ENCODE measurements around the gene RBM24.

Gene RBM24

GRCh38 chr6:17281100-17281496, at the start of gene RBM24:
Gene RBM24 (plus strand): TSS chr6:17281361. CDS start chr6:17281582, 221 bp downstream.
- DNase-seq = peak in 1 of 2 experiments; percentile 11

DNA sequence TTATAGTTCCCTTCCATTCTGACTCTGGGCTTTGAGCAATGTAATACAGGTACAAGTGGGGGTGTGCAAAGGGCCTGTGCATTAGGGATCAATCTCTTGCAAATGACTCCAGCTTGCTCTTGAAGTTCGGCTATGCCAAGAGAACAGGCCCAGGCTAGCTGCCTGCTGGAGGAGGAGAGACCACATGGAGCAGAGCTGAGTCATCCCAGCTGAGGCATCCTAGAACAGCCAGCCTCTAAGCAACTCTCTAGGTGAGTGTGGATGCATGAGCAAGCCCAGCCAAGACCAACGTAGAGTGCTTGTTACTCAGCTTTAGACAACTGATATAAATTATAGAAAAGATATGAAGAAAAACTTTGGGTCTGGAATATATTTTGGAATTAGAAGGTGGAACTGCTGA, 47.6 kb upstream of the RBM24 start:
- DNase-seq = no peak

- no peak for DNase-seq
These were observed 43.9 kb upstream of the RBM24 start for GRCh38 chr6:17237246-17237645.

DNA sequence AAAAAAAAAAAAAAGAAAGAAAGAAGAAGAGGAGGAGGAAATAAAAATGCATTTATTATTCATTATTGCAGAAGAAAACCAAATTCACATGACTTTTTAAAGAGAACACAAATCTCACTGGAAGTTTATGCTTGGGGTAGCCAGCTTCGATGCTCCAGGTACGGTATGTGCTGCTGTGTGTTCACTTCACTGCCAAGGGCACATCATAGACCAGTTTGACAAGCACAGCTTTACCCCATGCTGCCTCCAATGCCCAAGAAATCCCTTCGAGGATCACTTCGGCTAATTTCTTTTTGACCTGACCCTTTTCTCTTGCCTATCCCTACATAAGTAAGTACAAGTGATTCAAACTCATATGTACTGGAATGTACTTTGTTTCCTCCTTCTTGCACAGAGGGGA, 41.9 kb upstream of the RBM24 start:
- no peak for DNase-seq

- DNase-seq = no peak
These were observed 40.2 kb upstream of the RBM24 start for GRCh38 chr6:17240803-17241500.

DNA sequence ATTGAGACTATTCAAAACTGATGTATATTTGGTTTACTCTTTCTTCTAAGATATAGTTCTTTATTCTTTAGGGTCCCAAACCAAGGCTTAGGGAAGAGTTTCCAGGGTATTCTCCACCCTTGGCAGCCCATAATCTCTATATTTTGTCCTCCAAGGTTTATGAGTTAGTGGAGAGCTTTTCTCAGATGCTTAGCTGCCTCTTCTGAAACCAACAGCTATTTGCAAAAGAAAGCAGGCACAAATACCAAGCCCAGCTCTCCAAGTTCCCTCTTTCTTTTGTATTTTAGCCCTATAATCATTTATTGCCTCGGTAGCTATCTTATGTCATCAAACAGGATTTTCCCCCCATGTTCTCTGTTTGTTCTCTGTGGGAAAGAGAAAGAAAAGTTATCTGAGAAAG, 39.1 kb upstream of the RBM24 start:
- DNase-seq = no peak

DNA sequence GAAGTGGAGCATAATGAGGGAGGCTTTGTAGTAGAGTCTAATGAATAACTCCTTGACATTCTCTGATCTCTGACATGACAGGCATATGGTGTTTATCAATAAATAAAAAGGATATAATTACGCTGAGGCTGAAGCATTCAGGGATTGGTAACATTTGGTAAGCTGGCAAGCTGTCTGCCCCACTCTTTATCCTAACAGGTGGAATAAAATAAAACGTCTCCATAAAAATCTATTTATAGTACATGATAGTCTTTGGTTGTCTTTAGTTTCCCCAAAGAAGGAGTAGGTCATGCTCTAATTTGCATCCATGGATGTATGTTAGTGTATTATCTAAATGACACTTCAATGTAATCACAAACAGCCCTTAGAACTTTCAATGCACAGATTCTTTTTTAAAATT, 30.9 kb upstream of the RBM24 start:
- no peak for DNase-seq

GRCh38 chr6:17251953-17252352, 29.2 kb upstream of the RBM24 start:
- DNase-seq = no peak

GRCh38 chr6:17258749-17259148, 22.4 kb upstream of the RBM24 start:
- no peak for DNase-seq

DNA sequence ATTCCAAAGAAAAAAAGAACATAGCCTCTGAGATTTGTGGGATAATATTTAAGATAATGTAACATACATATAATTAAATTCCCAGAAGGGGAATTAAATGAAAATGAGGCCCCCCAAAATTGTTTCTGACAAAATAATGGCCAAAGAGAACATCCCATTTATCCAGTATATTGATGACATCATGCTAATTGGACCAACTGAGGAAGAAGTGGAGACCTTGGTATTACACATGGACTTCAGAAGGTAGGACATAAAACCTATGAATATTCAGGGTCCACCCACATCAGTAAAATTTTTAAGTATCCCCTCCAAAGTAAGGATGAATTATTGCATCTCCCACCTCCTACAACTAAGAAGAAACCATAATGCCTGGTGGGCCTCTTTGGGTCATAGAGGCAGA, 15.6 kb upstream of the RBM24 start:
- no peak for DNase-seq

- no peak for DNase-seq
These were observed 13.6 kb upstream of the RBM24 start for GRCh38 chr6:17267566-17267965.

DNA sequence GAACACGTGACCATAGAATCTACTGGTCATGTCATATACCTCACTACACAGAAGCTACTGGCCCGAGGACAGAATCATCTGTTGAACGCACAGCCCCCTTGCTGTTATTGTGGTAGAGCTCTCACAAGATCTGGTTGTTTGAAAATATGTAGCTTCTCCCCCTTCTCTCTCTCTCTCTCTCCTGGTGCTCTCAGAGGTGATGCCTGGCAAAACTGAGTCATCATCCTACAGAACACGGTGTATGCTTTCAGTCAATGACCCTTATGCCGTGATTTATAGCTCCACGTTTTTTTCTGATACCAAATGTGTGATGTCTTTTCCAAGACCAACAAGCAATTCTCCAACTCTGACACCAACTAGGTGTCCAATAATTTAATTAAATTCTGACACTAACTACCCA, 13.0 kb upstream of the RBM24 start:
- no peak for DNase-seq

- no peak for DNase-seq
These were observed 11.3 kb upstream of the RBM24 start for GRCh38 chr6:17269840-17270239.

- no peak for DNase-seq
These were observed 9.5 kb upstream of the RBM24 start for GRCh38 chr6:17271628-17272027.

- DNase-seq = no peak
These were observed 4.4 kb upstream of the RBM24 start for GRCh38 chr6:17276766-17277165.

GRCh38 chr6:17277256-17277655, 3.9 kb upstream of the RBM24 start:
- DNase-seq = no peak

GRCh38 chr6:17278289-17279063, 2.7 kb upstream of the RBM24 start:
- DNase-seq = no peak

GRCh38 chr6:17280138-17280537, 1.0 kb upstream of the RBM24 start:
- no peak for DNase-seq

DNA sequence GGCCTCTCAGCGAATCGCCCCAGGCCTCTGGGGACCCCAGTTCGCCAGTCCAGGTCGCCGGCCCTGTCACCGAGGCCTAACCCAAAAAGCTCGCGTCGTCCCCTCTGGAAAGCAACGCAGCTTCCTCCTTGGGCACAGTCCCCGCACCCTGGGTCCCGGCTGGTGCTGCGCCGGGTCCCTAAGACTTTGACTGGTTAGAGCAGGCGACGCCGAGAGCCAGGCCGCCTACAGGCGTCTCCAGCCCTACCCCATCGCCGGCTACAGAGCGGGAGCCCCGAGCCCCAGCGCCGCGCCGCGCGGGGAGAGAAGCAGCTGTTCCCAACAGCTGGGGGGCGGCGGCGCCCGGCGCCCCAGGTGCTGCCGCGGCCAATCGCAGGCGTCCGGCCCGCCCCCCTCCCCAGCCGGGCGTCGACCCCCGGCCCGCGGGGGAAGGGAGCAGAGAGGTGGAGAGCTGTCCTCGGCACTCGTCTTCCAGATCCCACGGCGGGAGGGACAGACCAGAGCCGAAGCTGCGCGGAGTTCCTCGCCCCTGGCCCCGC, 540 bp upstream of the RBM24 start:
- DNase-seq = no peak

DNA sequence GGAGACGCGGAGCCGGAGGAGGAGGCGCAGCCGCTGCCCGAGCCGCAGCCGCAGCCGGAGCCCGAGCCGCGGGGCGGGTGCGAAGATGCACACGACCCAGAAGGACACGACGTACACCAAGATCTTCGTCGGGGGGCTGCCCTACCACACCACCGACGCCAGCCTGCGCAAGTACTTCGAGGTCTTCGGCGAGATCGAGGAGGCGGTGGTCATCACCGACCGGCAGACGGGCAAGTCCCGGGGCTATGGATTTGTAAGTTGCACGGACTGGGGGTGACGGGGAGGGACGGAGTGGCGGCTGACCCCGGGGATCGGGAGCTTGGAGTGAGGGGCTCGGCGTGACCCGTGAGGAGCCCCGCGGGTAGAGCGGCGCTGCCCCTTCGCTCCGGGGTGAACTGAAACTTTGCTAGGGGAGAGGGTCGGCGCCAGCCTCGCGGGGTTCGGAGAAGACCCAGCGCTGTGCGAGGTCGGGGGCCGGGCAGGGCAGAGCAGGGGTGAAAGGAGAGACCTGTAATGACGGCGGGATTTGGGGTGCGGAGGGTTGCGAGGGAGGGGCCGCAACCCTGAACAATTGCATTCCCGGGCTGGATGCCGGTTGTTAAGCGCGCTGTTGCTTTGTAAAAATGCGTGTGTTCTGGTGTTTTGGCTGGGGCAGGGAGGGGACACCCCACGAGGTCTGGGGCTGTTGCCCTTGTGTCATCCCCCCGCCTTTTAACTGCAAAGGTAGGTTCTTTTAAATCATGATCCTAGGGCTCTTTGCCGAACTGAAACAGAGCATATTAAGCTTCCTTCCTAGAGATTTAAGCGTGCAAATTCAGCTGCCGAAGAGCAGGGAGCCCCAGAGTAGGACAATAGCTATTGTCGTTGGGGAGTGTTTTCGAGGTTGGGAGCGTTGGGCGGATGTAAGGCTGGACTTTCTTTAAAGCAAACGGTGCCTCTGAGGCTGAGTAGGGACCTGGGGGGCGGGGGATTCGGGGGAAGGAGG, 628 bp downstream of the RBM24 start:
- DNase-seq = no peak

- no peak for DNase-seq
These were observed 1.9 kb downstream of the RBM24 start for GRCh38 chr6:17283074-17283473.

- DNase-seq = no peak
These were observed 8.5 kb downstream of the RBM24 start for GRCh38 chr6:17289630-17290061.

GRCh38 chr6:17291778-17292177, 10.6 kb downstream of the RBM24 start:
- no peak for DNase-seq

Data from activated CD4-positive, alpha-beta T cell treated with anti-CD3 and anti-CD28 coated beads, Interleukin-2, amount 50 U/mL, for 4 hours (primary cell).